SHP77 treated with DMSO at 0.1 percent for 48 hours (cell line): ENCODE measurements around the gene PDCD1.
"Not testable (repeated sequence)": the region's sequence is repeated elsewhere in the genome, so short reads cannot be mapped to it uniquely, and the experiment has no call there.

Experiments
- DNase-seq: peaks from one replicate; lab custom pipeline; 2025; lab: John Stamatoyannopoulos, UW

The PDCD1 gene

GRCh38 chr2:241877989-241878970 is 19.6 kb upstream of the PDCD1 start:
- peak; percentile 25 for DNase-seq

GRCh38 chr2:241877197-241877685 is 18.5 kb upstream of the PDCD1 start:
- DNase-seq: no peak

- DNase-seq: no peak
Observed at GRCh38 chr2:241876528-241877196, 18.0 kb upstream of the PDCD1 start.

GRCh38 chr2:241875754-241876527 is 17.2 kb upstream of the PDCD1 start:
- DNase-seq: not testable (repeated sequence)

GRCh38 chr2:241874277-241874925 is 15.7 kb upstream of the PDCD1 start:
- DNase-seq: no peak

- no peak for DNase-seq
Observed at GRCh38 chr2:241873803-241874110, 15.1 kb upstream of the PDCD1 start.

- DNase-seq: no peak
Observed at GRCh38 chr2:241873081-241873802, 14.5 kb upstream of the PDCD1 start.

- no peak for DNase-seq
Observed at GRCh38 chr2:241872313-241872642, 13.6 kb upstream of the PDCD1 start.

GRCh38 chr2:241871538-241872312 is 13.0 kb upstream of the PDCD1 start:
- DNase-seq: no peak

- DNase-seq: no peak
Observed at GRCh38 chr2:241870611-241871537, 12.2 kb upstream of the PDCD1 start.

GRCh38 chr2:241870081-241870541 is 11.4 kb upstream of the PDCD1 start:
- no peak for DNase-seq

- no peak for DNase-seq
Observed at GRCh38 chr2:241869087-241869961, 10.6 kb upstream of the PDCD1 start, which contains the start of gene RTP5. TSS of gene RTP5 (plus strand) at chr2:241869729. CDS start at chr2:241869757, 28 bp downstream.

GRCh38 chr2:241868661-241869081 is 10.0 kb upstream of the PDCD1 start:
- DNase-seq: no peak

- DNase-seq: no peak
Observed at GRCh38 chr2:241867776-241868420, 9.2 kb upstream of the PDCD1 start.

GRCh38 chr2:241866790-241867645 is 8.3 kb upstream of the PDCD1 start:
- DNase-seq: no peak

- DNase-seq: no peak
Observed at GRCh38 chr2:241865957-241866789, 7.5 kb upstream of the PDCD1 start.
